ENCODE data around the gene FAM89A. TPM values are rescaled to one million over a fixed set of nuclear protein-coding genes. Genes with fewer than 3 reads are reported as not detected.

The FAM89A gene
- total and polyA plus RNA-seq, 9 of the 15 experiments (the other 6 are each of a cell fraction or from before 2014, with no cell fraction given), result 8.7 to 66.2 (median 43.3) TPM

DNA sequence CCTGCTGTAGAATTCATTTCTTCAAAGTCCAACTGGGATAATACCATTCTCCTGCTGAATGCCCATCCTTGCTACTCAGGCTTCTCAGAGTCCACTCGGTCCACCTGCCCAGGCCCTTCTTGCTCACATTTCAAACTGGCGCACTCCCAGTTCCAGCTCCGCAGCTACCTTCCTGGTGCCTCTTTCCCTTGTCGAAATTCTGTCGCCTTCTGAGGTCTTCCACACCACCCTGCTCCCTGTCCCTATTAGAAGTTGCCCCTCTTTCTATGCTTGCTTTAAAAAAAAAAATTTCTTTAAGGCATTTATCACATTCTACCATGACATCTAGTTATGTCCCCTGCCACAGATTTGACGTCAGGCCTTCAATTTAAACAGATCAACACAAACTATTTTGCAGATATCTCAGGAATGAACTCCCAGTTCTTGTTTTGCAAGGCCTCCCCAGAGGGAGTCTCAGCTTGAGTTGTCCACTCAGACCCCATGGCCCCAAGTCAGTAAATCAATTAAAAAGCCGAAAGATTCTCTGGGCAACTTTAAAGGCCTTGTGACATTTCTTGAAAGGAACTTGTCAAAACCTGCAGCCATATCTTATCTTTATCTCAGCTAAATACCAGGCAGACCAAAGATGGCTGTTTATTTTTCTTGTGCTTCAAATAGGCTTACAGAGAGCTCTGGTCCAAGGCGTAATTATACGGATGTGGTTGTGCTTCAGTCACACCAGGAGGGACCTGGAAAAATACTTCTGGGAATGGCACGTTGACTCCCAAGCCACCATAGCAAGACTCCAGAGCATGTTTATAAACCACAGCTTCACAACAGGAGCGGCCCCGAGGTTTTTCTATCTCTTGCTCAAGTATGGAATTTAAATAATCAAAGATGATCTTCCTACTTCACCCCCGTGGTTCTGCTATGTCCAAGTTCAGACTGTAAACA is 2.2 kb downstream of the FAM89A start:
- no peak overlapping the region for H3K4me3 ChIP-seq
- peaks cover 30 to 48% of the 10 kb centered on the region in 2 experiments for H3K4me1 ChIP-seq (replicated peaks in 1 of 2; ENCODE audit: control insufficient read depth in 2 of 2, insufficient read depth in 2 of 2, low read length in 2 of 2)
- intact Hi-C loops (cut with micrococcal nuclease), result loop anchor here (2.0 to 5.0 kb wide), 2 partner anchors 41 to 164 kb away; no protein-coding TSS in a partner anchor
- ChIA-PET CTCF (ENCODE audit: low intra/inter-chr PET ratio) (no interaction called here), POLR2A (interaction anchor here (0.7 to 3.0 kb wide), 9 partner anchors 7 to 103 kb away, joined by 3 to 12 read pairs (median 9); no protein-coding TSS in a partner anchor)
- H3K79me2 ChIP-seq (ENCODE audit: control insufficient read depth, insufficient read depth, low read length), result peaks cover 65% of the 10 kb centered on the region
- no TSS peak for BruUV-seq (replicated peaks)
- ATAC-seq, result no peak
- 42% methylated on average over 13 of the region's 13 CpGs for WGBS (ENCODE audit: insufficient coverage, low coverage, missing lambda C conversion rate)
- H2AFZ ChIP-seq (ENCODE audit: low read depth, low read length), result no peak overlapping the region
- no peak for FAIRE-seq
- H3K9me3 ChIP-seq (replicated peaks; ENCODE audit: control insufficient read depth, insufficient read depth, low read depth, low read length), result no peaks in the 10 kb centered on the region
- H3K9me1 ChIP-seq (ENCODE audit: control insufficient read depth, insufficient read depth, low read length), result no peaks in the 10 kb centered on the region
- no peak for DNase-seq (ENCODE audit: extremely low read depth in 1 of 4, low spot score in 3 of 4)
- H3K4me2 ChIP-seq (ENCODE audit: insufficient read depth, low read length), result peak overlapping the region; percentile 20
- in situ Hi-C loops (cut with MboI), result no loop called here
- H3K27ac ChIP-seq (ENCODE audit: extremely low read depth, low read depth, low read length), result no peak overlapping the region
- peaks cover 16% of the 10 kb centered on the region; the same call in 1 of the 3 replicates for H3K36me3 ChIP-seq (ENCODE audit: control insufficient read depth, insufficient read depth, low read length)
- no peaks in the 10 kb centered on the region for H3K27me3 ChIP-seq (ENCODE audit: control insufficient read depth in 2 of 2, insufficient read depth in 2 of 2, low read length in 2 of 2)
- H3K9ac ChIP-seq (ENCODE audit: insufficient read depth in 1 of 2, low read depth in 2 of 2, low read length in 2 of 2), result peak overlapping the region; percentile 6 to 81; a peak in 1 of 4 replicates
- H4K20me1 ChIP-seq (replicated peaks; ENCODE audit: control insufficient read depth, insufficient read depth, low read length), result peaks cover 16% of the 10 kb centered on the region; the same call in 1 of the 2 replicates
- TF ChIP-seq MEIS2 (IDR thresholded peaks at IDR 0.05; ENCODE audit: partially characterized antibody) (peak; percentile 54), CBX5 (IDR thresholded peaks at IDR 0.05; ENCODE audit: borderline replicate concordance, low read depth) (no peak), ZNF644 (tag; IDR thresholded peaks at IDR 0.05; ENCODE audit: low read depth) (no peak), ZNF134 (CRISPR knock-in tag; conservative IDR thresholded peaks at IDR 0.05) (peak; percentile 85), ZNF707 (CRISPR knock-in tag; conservative IDR thresholded peaks at IDR 0.05) (peak; percentile 84)
- TF ChIP-seq, protein P1, sequence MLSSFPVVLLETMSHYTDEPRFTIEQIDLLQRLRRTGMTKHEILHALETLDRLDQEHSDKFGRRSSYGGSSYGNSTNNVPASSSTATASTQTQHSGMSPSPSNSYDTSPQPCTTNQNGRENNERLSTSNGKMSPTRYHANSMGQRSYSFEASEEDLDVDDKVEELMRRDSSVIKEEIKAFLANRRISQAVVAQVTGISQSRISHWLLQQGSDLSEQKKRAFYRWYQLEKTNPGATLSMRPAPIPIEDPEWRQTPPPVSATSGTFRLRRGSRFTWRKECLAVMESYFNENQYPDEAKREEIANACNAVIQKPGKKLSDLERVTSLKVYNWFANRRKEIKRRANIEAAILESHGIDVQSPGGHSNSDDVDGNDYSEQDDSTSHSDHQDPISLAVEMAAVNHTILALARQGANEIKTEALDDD (IDR thresholded peaks at IDR 0.05), result 0 out of 2 replicates have a peak, but pooled peaks have one; percentile 22
- TF ChIP-seq, protein P2, sequence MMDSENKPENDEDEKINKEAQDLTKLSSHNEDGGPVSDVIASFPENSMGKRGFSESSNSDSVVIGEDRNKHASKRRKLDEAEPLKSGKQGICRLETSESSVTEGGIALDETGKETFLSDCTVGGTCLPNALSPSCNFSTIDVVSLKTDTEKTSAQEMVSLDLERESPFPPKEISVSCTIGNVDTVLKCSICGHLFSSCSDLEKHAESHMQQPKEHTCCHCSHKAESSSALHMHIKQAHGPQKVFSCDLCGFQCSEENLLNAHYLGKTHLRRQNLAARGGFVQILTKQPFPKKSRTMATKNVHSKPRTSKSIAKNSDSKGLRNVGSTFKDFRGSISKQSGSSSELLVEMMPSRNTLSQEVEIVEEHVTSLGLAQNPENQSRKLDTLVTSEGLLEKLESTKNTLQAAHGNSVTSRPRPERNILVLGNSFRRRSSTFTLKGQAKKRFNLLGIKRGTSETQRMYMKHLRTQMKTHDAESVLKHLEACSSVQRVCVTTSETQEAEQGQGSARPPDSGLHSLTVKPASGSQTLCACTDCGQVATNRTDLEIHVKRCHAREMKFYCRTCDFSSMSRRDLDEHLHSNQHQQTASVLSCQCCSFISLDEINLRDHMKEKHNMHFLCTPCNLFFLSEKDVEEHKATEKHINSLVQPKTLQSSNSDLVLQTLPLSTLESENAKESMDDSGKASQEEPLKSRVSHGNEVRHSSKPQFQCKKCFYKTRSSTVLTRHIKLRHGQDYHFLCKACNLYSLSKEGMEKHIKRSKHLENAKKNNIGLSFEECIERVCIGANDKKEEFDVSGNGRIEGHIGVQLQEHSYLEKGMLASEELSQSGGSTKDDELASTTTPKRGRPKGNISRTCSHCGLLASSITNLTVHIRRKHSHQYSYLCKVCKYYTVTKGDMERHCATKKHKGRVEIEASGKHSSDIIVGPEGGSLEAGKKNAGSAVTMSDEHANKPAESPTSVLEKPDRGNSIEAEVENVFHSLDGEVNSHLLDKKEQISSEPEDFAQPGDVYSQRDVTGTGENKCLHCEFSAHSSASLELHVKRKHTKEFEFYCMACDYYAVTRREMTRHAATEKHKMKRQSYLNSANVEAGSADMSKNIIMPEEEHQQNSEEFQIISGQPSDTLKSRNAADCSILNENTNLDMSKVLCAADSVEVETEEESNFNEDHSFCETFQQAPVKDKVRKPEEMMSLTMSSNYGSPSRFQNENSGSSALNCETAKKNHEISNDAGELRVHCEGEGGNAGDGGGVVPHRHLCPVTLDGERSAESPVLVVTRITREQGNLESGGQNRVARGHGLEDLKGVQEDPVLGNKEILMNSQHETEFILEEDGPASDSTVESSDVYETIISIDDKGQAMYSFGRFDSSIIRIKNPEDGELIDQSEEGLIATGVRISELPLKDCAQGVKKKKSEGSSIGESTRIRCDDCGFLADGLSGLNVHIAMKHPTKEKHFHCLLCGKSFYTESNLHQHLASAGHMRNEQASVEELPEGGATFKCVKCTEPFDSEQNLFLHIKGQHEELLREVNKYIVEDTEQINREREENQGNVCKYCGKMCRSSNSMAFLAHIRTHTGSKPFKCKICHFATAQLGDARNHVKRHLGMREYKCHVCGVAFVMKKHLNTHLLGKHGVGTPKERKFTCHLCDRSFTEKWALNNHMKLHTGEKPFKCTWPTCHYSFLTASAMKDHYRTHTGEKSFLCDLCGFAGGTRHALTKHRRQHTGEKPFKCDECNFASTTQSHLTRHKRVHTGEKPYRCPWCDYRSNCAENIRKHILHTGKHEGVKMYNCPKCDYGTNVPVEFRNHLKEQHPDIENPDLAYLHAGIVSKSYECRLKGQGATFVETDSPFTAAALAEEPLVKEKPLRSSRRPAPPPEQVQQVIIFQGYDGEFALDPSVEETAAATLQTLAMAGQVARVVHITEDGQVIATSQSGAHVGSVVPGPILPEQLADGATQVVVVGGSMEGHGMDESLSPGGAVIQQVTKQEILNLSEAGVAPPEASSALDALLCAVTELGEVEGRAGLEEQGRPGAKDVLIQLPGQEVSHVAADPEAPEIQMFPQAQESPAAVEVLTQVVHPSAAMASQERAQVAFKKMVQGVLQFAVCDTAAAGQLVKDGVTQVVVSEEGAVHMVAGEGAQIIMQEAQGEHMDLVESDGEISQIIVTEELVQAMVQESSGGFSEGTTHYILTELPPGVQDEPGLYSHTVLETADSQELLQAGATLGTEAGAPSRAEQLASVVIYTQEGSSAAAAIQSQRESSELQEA (IDR thresholded peaks at IDR 0.05; ENCODE audit: low read depth), result no peak

Measured in K562 (cell line).